Measurements from ENCODE around the gene ZNF239. TPM values are rescaled to one million over a fixed set of nuclear protein-coding genes. Genes with fewer than 3 reads are reported as not detected.

ZNF239 gene
- total RNA-seq, 1 experiment from 2014 or later = 3.3 TPM

DNA sequence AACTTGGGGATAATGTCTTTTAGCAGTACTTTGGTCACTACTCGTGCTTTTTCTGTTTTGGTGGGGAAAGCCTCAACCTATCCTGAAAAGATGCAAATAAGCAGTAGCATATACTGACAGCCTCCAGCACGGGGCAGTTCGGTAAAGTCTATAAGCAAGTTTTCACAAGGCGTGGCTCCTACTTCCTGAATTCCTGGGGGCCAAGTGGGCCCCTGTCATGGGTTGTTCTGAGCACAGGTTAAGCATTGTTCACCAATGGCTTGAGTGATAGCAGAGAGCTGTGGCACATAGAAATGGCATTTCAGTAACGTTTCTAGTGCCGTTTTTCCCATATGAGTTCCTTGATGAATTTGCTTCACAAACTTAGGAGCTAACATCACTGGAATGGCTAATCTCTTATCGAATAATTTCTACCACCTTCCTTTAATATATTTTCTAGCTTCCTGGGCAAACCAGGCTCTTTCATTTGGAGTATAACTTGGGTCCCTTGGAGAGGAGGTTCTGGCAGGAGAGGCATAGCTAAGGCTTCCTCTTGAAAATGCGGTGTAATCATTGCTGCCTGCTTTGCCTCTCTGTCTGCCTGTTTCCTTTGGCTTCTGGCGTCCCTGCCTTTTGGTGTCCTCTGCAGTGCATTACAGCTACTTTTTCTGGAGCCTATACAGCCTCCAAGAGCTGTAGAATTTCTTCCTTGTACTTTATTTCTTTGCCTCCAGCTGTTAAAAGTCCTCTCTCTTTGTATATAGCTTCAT lies 11.7 kb upstream of the ZNF239 start:
- no peaks in the 10 kb centered on the region for H3F3A ChIP-seq (ENCODE audit: insufficient read depth, low read depth)
- CTCF ChIA-PET = no interaction called here
- no peak overlapping the region for H3K4me3 ChIP-seq
- TF ChIP-seq, protein P1, sequence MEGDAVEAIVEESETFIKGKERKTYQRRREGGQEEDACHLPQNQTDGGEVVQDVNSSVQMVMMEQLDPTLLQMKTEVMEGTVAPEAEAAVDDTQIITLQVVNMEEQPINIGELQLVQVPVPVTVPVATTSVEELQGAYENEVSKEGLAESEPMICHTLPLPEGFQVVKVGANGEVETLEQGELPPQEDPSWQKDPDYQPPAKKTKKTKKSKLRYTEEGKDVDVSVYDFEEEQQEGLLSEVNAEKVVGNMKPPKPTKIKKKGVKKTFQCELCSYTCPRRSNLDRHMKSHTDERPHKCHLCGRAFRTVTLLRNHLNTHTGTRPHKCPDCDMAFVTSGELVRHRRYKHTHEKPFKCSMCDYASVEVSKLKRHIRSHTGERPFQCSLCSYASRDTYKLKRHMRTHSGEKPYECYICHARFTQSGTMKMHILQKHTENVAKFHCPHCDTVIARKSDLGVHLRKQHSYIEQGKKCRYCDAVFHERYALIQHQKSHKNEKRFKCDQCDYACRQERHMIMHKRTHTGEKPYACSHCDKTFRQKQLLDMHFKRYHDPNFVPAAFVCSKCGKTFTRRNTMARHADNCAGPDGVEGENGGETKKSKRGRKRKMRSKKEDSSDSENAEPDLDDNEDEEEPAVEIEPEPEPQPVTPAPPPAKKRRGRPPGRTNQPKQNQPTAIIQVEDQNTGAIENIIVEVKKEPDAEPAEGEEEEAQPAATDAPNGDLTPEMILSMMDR (conservative IDR thresholded peaks at IDR 0.05) = no peak
- no peak for TF ChIP-seq EZH2 (IDR thresholded peaks at IDR 0.05; ENCODE audit: low read depth)
- peaks cover 63% of the 10 kb centered on the region for H3K27me3 ChIP-seq (ENCODE audit: insufficient read depth, low read depth)
- peak overlapping the region; percentile 7; the same call in 1 of the 2 replicates for H3K4me2 ChIP-seq
- no peaks in the 10 kb centered on the region for H4K20me1 ChIP-seq (ENCODE audit: insufficient read depth)
- no peaks in the 10 kb centered on the region for H3K9me3 ChIP-seq (ENCODE audit: insufficient read depth, low read depth)
- no peak for DNase-seq
- POLR2A ChIA-PET (ENCODE audit: unreplicated experiment) = no interaction called here
- no peaks in the 10 kb centered on the region for H3K36me3 ChIP-seq (ENCODE audit: low read depth)
- no peaks in the 10 kb centered on the region for H3K4me1 ChIP-seq (replicated peaks; ENCODE audit: insufficient read depth)
- no peaks in the 10 kb centered on the region for H3K79me2 ChIP-seq (ENCODE audit: low read depth)
- intact Hi-C loops (cut with micrococcal nuclease; ENCODE audit: unreplicated experiment) = no loop called here
- no TSS peak for BruUV-seq (replicated peaks)
- H3K9me2 ChIP-seq (ENCODE audit: insufficient read depth) = no peaks in the 10 kb centered on the region
- no peak overlapping the region for H3K27ac ChIP-seq
- 0 out of 2 replicates have a peak overlapping the region, but pooled peaks have one; percentile 17 for H2AFZ ChIP-seq

DNA sequence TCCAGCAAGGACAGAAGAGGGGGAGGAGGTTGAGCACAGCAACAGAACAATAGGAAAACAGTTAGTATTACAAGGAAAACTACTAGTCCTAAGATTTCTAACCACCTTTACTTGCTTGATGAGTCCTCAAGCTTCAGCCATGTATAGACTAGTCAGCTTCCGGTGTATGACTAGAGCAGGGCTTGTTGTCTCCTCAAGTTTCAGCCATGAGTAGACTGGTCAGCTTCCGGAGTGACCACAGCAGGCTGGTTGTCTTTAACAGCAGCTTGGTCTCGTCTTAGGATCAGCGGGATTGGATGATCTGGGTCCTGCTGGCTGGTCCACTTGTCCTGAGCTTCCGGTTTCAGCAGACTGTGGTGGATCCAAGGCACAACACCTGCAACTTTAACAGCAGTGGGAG lies 10.6 kb upstream of the ZNF239 start:
- POLR2A ChIA-PET (ENCODE audit: unreplicated experiment) = no interaction called here
- BruUV-seq (replicated peaks) = no TSS peak
- H3K36me3 ChIP-seq (ENCODE audit: low read depth) = no peaks in the 10 kb centered on the region
- intact Hi-C loops (cut with micrococcal nuclease; ENCODE audit: unreplicated experiment) = no loop called here
- no peak for DNase-seq
- TF ChIP-seq EZH2 (IDR thresholded peaks at IDR 0.05; ENCODE audit: low read depth) = no peak
- TF ChIP-seq, protein P1 (conservative IDR thresholded peaks at IDR 0.05) = no peak
- H3K4me3 ChIP-seq = no peak overlapping the region
- H3K4me1 ChIP-seq (replicated peaks; ENCODE audit: insufficient read depth) = no peaks in the 10 kb centered on the region
- H3F3A ChIP-seq (ENCODE audit: insufficient read depth, low read depth) = no peaks in the 10 kb centered on the region
- H3K9me2 ChIP-seq (ENCODE audit: insufficient read depth) = no peaks in the 10 kb centered on the region
- H3K4me2 ChIP-seq = no peak overlapping the region
- H4K20me1 ChIP-seq (ENCODE audit: insufficient read depth) = no peaks in the 10 kb centered on the region
- H3K9me3 ChIP-seq (ENCODE audit: insufficient read depth, low read depth) = no peaks in the 10 kb centered on the region
- H2AFZ ChIP-seq = no peak overlapping the region
- H3K27me3 ChIP-seq (ENCODE audit: insufficient read depth, low read depth) = peaks cover 52% of the 10 kb centered on the region
- CTCF ChIA-PET = no interaction called here
- no peak overlapping the region for H3K27ac ChIP-seq
- no peaks in the 10 kb centered on the region for H3K79me2 ChIP-seq (ENCODE audit: low read depth)

DNA sequence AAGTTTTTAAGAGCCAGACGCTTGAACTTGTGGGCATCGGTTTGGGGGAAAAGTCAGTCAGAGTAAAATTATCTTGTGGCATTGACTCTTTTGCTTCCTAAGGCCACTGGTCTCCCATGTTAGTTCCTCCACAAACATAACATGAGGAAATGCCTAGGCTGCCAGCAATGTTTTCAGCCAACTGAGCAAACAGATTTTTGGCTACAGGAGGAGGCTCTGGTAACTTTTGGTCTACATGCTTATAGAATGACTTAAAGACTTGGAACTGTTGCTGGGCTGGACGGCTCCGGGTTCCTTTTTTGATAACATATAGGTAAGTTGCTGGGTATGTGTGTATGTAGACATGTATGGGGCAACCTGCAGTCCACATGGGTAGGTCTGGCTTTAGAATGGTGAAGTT lies 9.6 kb upstream of the ZNF239 start:
- TF ChIP-seq EZH2 (IDR thresholded peaks at IDR 0.05; ENCODE audit: low read depth) = no peak
- TF ChIP-seq, protein P1 (conservative IDR thresholded peaks at IDR 0.05) = no peak
- Histone ChIP-seq H3K4me3 (no peak overlapping the region), H3K27me3 (ENCODE audit: insufficient read depth, low read depth) (peaks cover 48% of the 10 kb centered on the region), H3K79me2 (ENCODE audit: low read depth) (no peaks in the 10 kb centered on the region), H2AFZ (no peak overlapping the region), H3K36me3 (ENCODE audit: low read depth) (no peaks in the 10 kb centered on the region), H3K9me3 (ENCODE audit: insufficient read depth, low read depth) (no peaks in the 10 kb centered on the region), H3K4me2 (no peak overlapping the region), H3F3A (ENCODE audit: insufficient read depth, low read depth) (no peaks in the 10 kb centered on the region), H3K9me2 (ENCODE audit: insufficient read depth) (no peaks in the 10 kb centered on the region), H4K20me1 (ENCODE audit: insufficient read depth) (no peaks in the 10 kb centered on the region), H3K4me1 (replicated peaks; ENCODE audit: insufficient read depth) (no peaks in the 10 kb centered on the region), H3K27ac (no peak overlapping the region)
- no TSS peak for BruUV-seq (replicated peaks)
- intact Hi-C loops (cut with micrococcal nuclease; ENCODE audit: unreplicated experiment) = no loop called here
- POLR2A ChIA-PET (ENCODE audit: unreplicated experiment) = no interaction called here
- DNase-seq = no peak
- CTCF ChIA-PET = no interaction called here

All from PC-9 (cell line).